HepG2 (cell line): ENCODE measurements around the gene SRC. TPM values are rescaled to one million over a fixed set of nuclear protein-coding genes. Genes with fewer than 3 reads are reported as not detected.

Experiments used
- CBFB ChIP-seq: sonication (generic); formaldehyde crosslinking; IDR thresholded peaks from 2 replicates; pipeline ENCODE4 v1.4.0; 2020; ENCODE audit warnings: missing genetic modification reagents
- EP300 ChIP-seq, 3 experiments: sonication (generic) in 1 of 3; formaldehyde crosslinking in 1 of 3; IDR thresholded peaks; 2 replicates each; pipeline versions ENCODE4 v1.5.1 to v1.6.1; 2011 to 2020; ENCODE audit warnings: low read depth in 2 of 3, low read length in 2 of 3, borderline replicate concordance in 1 of 3, improper control_type of control experiment in 1 of 3, mild to moderate bottlenecking in 1 of 3, missing genetic modification reagents in 1 of 3, moderate library complexity in 1 of 3
- HNRNPH1 ChIP-seq: fragments of 200-400 bp; formaldehyde crosslinking; optimal IDR thresholded peaks from 2 replicates; pipeline ENCODE3; 2017; ENCODE audit warnings: mild to moderate bottlenecking, low read depth, low read length
- HNRNPK ChIP-seq: fragments of 200-400 bp; formaldehyde crosslinking; IDR thresholded peaks from 2 replicates; pipeline ENCODE4 v1.6.1; 2018; ENCODE audit warnings: low read length, low read depth, moderate library complexity, mild to moderate bottlenecking; ENCODE audit not compliant: poor library complexity, severe bottlenecking
- KAT8 ChIP-seq: IDR thresholded peaks from 2 replicates; pipeline ENCODE4 v1.6.1; 2016; ENCODE audit warnings: missing genetic modification reagents, missing compliant biosample characterization
- KDM2A ChIP-seq: sonication (generic); formaldehyde crosslinking; IDR thresholded peaks from 2 replicates; pipeline ENCODE4 v1.4.0; 2020; ENCODE audit warnings: low read depth, missing genetic modification reagents, borderline replicate concordance
- MZF1 ChIP-seq: sonication (generic); formaldehyde crosslinking; IDR thresholded peaks from 2 replicates; pipeline ENCODE4 v1.8.1; 2023; ENCODE audit warnings: mild to moderate bottlenecking, missing genetic modification reagents, borderline replicate concordance
- RAD21 ChIP-seq: fragments of 450-650 bp; formaldehyde crosslinking; IDR thresholded peaks from 2 replicates; pipeline ENCODE4 v1.5.0; 2020; ENCODE audit warnings: mild to moderate bottlenecking
- RNF2 ChIP-seq: fragments of 450-650 bp; conservative IDR thresholded peaks from 2 replicates; pipeline ENCODE4 v1.6.1; 2016; ENCODE audit warnings: low read depth
- ZBTB37 ChIP-seq: sonication (generic); formaldehyde crosslinking; IDR thresholded peaks from 2 replicates; pipeline ENCODE4 v1.4.0; 2020; ENCODE audit warnings: mild to moderate bottlenecking, missing genetic modification reagents
- ZFAT ChIP-seq: sonication (generic); formaldehyde crosslinking; conservative IDR thresholded peaks from 2 replicates; pipeline ENCODE4 v1.8.1; 2023; ENCODE audit warnings: missing genetic modification reagents, inconsistent platforms
- ZNF124 ChIP-seq: sonication (generic); formaldehyde crosslinking; IDR thresholded peaks from 2 replicates; pipeline ENCODE4 v1.4.0; 2020; ENCODE audit warnings: missing genetic modification reagents
- ZNF20 ChIP-seq: sonication (generic); formaldehyde crosslinking; IDR thresholded peaks from 2 replicates; pipeline ENCODE4 v1.4.0; 2020; ENCODE audit warnings: mild to moderate bottlenecking, moderate library complexity, missing genetic modification reagents
- ZNF230 ChIP-seq: sonication (generic); formaldehyde crosslinking; IDR thresholded peaks from 2 replicates; pipeline ENCODE4 v1.4.0; 2020; ENCODE audit warnings: mild to moderate bottlenecking, missing genetic modification reagents
- ZNF256 ChIP-seq: sonication (generic); formaldehyde crosslinking; conservative IDR thresholded peaks from 2 replicates; pipeline ENCODE4 v1.4.0; 2020; ENCODE audit warnings: missing genetic modification reagents
- ZNF282 ChIP-seq: fragments of 450-650 bp; IDR thresholded peaks from 2 replicates; pipeline ENCODE4 v1.6.1; 2018; ENCODE audit not compliant: partially characterized antibody
- ZNF446 ChIP-seq: sonication (generic); formaldehyde crosslinking; IDR thresholded peaks from 2 replicates; pipeline ENCODE4 v1.5.0; 2020; ENCODE audit warnings: mild to moderate bottlenecking, missing genetic modification reagents
- ZNF574 ChIP-seq: sonication (generic); formaldehyde crosslinking; IDR thresholded peaks from 2 replicates; pipeline ENCODE4 v1.4.0; 2020; ENCODE audit warnings: missing genetic modification reagents
- ZNF607 ChIP-seq: sonication (generic); formaldehyde crosslinking; IDR thresholded peaks from 2 replicates; pipeline ENCODE4 v1.5.1; 2020; ENCODE audit warnings: missing genetic modification reagents, mild to moderate bottlenecking, borderline replicate concordance
- ZNF614 ChIP-seq: IDR thresholded peaks from 2 replicates; pipeline ENCODE4 v1.6.1; 2018; ENCODE audit warnings: missing biosample characterization, missing genetic modification reagents, inconsistent platforms, borderline replicate concordance
- ZNF674 ChIP-seq: sonication (generic); formaldehyde crosslinking; IDR thresholded peaks from 2 replicates; pipeline ENCODE4 v1.5.0; 2020; ENCODE audit warnings: low read depth, mild to moderate bottlenecking, missing genetic modification reagents
- ZSCAN25 ChIP-seq: sonication (generic); formaldehyde crosslinking; IDR thresholded peaks from 2 replicates; pipeline ENCODE4 v1.8.0; 2022; ENCODE audit warnings: mild to moderate bottlenecking, missing genetic modification reagents
- polyA plus RNA-seq, 8 experiments: library from polyadenylated mRNA; depleted of rRNA in 3 of 8; stranded (reverse) in 7 of 8; unstranded in 1 of 8; fragments of >200 nt; fragmentation: Illumina TruSeq in 4 of 8; extraction: Trizol in 4 of 8; gene quantifications; 2 replicates each; pipeline versions ENCODE4 v1.2.1 to v1.2.3, GENCODE V29; 2011 to 2016; ENCODE audit warnings: low read depth in 4 of 8, missing spikeins in 1 of 8, mixed read lengths in 1 of 8; ENCODE audit not compliant: insufficient read depth in 1 of 8
- total RNA-seq, 5 experiments: library from RNA; depleted of rRNA; stranded (reverse); fragments of >200 nt; fragmentation: Illumina TruSeq; extraction: Trizol; gene quantifications; 2 replicates each; pipeline ENCODE4 v1.2.3, GENCODE V29; 2016; ENCODE audit warnings: low read depth in 1 of 5
- TF ChIP-seq, protein P1 (sequence below): IDR thresholded peaks from 2 replicates; pipeline ENCODE4 v1.6.1; 2016; ENCODE audit warnings: missing biosample characterization, missing genetic modification reagents, low read depth

The SRC gene
- total and polyA plus RNA-seq, 2 of the 13 experiments (the other 11 are each of a cell fraction or from before 2014, with no cell fraction given) = 54.7 to 192 TPM

DNA sequence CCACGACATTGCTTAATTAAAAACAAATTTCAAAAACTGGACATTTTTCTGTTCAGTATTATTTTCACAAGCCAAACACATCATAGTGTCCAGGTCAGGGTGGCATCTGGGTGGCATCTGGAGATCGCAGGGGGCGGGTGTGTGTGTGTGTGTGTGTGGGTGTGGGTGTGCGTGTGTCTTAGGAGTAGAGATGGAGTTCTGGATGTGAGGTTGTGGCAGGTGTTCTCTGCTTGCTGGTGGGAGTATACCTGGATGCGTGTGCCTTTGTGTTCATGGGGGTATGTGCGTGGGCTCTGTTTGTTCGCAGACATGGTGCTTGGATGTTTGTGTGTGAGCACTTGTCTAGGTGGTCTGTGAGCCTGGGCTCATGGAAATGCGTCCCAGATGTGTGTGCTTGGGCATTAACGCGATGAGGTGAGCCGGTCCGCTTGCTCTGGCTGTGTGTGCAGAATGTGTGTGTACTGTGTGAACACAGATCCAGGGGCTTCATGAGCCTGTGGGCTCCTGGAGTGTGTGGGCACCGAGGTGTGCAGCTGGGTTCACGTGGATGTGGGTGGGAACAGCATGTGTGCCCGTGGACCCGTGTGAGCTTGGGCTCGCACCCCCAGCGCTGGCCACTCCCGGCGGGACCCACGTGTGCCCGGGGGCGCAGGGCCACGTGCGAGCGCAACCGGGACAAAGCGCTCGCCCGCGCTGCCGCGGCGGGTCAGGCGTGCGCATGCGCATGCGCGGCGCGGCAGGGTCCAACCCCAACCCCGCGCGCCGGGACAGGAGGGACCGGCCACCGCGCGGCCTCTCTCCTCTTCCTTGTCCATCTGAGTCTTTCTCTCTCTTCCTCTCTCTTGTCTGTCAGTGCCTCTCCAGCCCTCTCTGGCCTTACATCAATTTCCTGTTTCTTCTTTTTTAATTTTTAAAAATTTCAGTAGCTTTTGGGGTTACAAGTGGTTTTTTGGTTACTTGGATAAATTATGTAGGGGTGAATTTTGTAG, 60.4 kb downstream of the SRC start (continued):
- TF ChIP-seq ZNF574 (CRISPR knock-in tag) = peak; percentile 93
- peak; percentile 100 for TF ChIP-seq KDM2A (CRISPR knock-in tag)
- TF ChIP-seq, protein P1, sequence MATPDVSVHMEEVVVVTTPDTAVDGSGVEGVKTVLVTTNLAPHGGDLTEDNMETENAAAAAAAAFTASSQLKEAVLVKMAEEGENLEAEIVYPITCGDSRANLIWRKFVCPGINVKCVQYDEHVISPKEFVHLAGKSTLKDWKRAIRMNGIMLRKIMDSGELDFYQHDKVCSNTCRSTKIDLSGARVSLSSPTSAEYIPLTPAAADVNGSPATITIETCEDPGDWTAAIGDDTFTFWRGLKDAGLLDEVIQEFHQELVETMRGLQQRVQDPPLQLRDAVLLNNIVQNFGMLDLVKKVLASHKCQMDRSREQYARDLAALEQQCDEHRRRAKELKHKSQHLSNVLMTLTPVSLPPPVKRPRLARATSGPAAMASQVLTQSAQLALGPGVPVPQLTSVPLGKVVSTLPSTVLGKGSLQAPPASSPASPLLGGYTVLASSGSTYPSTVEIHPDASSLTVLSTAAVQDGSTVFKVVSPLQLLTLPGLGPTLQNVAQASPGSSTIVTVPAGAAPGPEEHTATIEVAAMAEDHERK (CRISPR knock-in tag) = no peak
- TF ChIP-seq ZNF20 (CRISPR knock-in tag) = no peak
- no peak for TF ChIP-seq ZNF282
- peak; percentile 87 for TF ChIP-seq CBFB (CRISPR knock-in tag)
- peak; percentile 42; the same call in 1 of the 2 replicates for TF ChIP-seq KAT8 (CRISPR knock-in tag)
- TF ChIP-seq RNF2 = peak; percentile 94
- peak; percentile 99 for TF ChIP-seq ZNF230
- no peak for TF ChIP-seq HNRNPK
- TF ChIP-seq ZNF256 (CRISPR knock-in tag) = peak; percentile 81; the same call in 1 of the 2 replicates
- TF ChIP-seq ZSCAN25 (CRISPR knock-in tag) = peak; percentile 43; the same call in 1 of the 2 replicates
- TF ChIP-seq EP300 (IDR thresholded peaks at IDR 0.05; ENCODE audit: low read depth in 2 of 2, low read length in 2 of 2) = no peak
- peak; percentile 58 for TF ChIP-seq EP300 (CRISPR knock-in tag; IDR thresholded peaks at IDR 0.05; ENCODE audit: borderline replicate concordance)
- TF ChIP-seq ZNF607 (CRISPR knock-in tag) = peak; percentile 99
- peak; percentile 80 for TF ChIP-seq RAD21 (CRISPR knock-in tag)
- TF ChIP-seq ZNF614 (CRISPR knock-in tag) = peak; percentile 64; the same call in 1 of the 2 replicates
- TF ChIP-seq ZNF124 (CRISPR knock-in tag) = peak; percentile 94; the same call in 1 of the 2 replicates
- TF ChIP-seq MZF1 (CRISPR knock-in tag) = no peak
- TF ChIP-seq HNRNPH1 = no peak
- no peak for TF ChIP-seq ZFAT (CRISPR knock-in tag)
- no peak for TF ChIP-seq ZBTB37 (CRISPR knock-in tag)
- TF ChIP-seq ZNF446 (CRISPR knock-in tag) = peak; percentile 99
- peak; percentile 72; the same call in 1 of the 2 replicates for TF ChIP-seq ZNF674 (CRISPR knock-in tag)
